SK-N-MC (cell line): ENCODE results near the gene HCAR1.

Experiments
- EZH2 ChIP-seq: fragments of 200-600 bp; sonication (generic); IDR thresholded peaks from one replicate; pipeline ENCODE4 v1.6.1; 2017; ENCODE audit warnings: antibody characterized with exemption
- FOXP2 ChIP-seq: optimal IDR thresholded peaks from 2 replicates; pipeline ENCODE3; 2011; ENCODE audit warnings: mild to moderate bottlenecking, moderate library complexity; ENCODE audit not compliant: insufficient read depth; ENCODE audit errors: extremely low read length, control extremely low read depth
- POLR2AphosphoS5 ChIP-seq: IDR thresholded peaks from 2 replicates; pipeline ENCODE4 v1.6.1; 2012; ENCODE audit warnings: mild to moderate bottlenecking, low read depth, low read length, borderline replicate concordance

DNA sequence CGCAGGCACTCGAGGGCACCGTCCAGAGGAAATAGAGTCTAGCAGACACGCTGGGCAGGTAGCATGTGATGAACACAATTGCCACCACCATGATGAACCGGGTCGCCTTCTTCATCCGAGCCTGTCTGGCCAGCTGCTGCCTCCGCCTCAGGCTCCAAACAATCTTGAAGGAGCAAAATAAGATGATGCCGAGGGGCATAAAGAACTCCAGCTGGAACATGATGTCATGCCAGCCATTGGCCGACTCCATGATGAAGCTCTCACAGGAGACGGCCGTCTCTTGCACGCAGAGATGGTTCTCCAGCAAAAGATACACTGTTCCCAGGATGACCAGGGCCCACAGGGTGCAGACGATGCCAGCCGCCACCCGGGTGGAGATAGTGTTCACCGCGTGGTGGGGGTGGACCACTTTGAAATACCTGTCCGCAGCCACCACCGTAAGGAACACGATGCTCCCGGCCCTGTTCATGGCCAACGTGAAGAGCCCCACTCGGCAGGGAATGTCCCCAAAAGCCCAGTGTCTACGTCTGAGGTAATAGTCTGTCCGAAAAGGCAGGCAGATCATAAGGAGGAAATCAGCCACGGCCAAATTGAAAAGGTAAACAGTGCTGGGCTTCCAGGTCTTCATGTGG is 945 bp downstream of the HCAR1 start:
- no peak for TF ChIP-seq POLR2AphosphoS5
- no peak for TF ChIP-seq EZH2
- TF ChIP-seq FOXP2: no peak
